NK-92 (cell line): ENCODE data around the gene ATP5F1C.
"Not testable (repeated sequence)": the region's sequence is repeated elsewhere in the genome, so short reads cannot be mapped to it uniquely, and the experiment has no call there.

Experiments used
- DNase-seq: peaks from one replicate; lab custom pipeline; 2025; ENCODE audit not compliant: unreplicated experiment; lab: John Stamatoyannopoulos, UW

Gene ATP5F1C

DNA sequence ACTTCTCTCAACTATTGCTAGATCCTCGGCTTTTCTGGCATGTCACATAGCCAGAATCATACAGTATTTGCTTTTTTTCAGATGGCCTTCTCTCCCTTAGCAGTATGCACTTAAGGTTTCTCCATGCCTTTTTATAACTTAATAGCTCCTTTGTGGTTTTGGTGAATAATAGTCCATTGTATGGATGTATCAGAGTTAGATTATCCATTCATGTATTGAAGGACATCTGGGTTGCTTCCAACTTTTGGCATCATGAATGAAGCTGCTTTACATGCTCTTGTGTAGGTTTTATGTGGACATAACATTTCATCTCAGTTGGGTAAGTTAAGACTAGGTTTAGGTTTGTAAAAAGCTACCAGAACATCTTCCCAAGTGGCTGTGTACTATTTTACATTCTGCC lies 4.6 kb downstream of the ATP5F1C start:
- no peak for DNase-seq

DNA sequence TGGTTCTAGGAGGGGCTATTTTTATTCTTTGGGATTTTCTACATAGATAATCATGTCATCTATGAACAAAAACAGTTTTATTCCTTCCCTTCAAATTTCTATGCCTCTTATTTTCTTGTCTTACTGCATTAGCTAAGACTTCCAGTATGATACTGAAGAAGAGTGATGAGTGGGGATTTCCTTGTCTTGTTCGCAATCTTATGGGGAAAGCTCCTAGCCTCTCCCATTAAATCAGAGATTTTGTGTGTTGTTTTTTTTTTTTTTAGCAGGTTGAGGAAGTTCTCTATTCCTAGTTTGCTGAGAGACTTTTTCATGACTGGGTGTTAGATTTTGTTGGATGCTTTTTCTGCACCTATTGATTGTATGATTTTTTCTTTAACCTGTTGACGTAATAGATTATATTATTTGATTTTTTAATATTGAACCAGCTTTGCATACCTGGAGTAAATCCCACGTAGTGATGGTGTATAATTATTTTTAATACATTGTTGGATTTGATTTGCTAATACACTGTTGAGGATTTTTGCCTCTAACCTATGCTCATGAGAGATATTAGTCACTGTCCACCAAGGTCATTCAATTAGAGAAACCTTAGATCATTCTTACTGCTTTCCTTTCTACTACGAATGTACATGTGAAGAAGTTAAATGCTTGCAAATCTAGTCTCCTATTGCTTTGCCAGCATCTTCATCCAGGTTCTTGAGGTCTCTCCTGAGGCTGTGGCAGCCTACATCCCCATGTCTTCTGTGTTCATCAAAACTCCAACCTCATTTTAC lies 6.5 kb downstream of the ATP5F1C start:
- no peak for DNase-seq

DNA sequence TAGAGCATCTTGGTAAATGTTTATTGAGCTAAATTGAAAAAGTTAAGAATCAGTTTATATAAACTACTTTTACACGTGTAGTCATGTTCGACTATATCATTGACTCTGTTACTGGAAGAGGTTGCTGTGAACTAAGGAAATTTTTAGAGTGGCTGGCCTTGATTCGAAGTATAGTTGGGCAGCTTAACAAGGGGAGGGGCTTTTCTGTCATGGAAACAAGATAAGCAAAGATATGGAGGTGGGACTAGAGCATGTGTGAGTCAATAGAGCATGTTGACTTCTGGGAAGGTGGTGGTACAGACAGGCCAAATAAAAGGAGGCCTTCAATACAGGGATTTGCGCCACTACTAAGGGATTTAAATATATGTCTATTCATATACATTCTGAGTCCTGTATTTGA lies 7.6 kb downstream of the ATP5F1C start:
- no peak for DNase-seq

DNA sequence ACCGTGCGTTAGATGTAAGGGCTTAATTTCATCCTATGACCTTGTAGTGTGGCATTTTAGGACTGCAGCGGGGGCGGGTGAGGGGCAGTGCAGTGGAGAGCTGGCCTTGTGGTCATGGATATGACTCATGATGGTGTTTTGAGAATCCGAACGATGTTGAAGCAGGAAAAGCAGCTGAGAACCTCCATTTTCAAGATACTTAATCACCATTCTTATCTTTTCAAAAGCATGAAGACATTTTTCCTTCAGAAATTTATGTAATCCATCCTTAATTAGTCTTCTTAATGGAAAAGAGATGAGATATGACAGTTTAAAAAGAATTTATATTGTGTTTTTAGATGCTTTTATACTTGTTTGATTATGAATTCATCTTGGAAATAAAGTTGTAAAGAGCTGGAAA lies 9.6 kb downstream of the ATP5F1C start:
- DNase-seq = no peak

DNA sequence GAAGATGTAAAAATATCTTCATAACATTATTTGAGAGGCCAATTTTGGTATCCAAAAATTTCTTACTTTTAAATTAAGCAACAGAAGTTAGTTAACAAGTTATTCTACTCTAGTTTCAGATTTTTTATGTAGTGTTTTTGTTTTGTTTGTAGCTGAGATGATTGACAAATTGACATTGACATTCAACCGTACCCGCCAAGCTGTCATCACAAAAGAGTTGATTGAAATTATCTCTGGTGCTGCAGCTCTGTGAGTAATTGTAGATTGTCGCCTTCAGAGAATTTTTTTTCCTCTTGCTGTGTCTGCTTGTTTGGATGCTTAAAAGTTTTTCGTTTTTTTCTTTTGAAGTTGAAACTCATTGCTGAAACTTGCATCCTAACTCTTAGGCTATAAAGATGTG lies 14.6 kb downstream of the ATP5F1C start:
- DNase-seq = no peak

DNA sequence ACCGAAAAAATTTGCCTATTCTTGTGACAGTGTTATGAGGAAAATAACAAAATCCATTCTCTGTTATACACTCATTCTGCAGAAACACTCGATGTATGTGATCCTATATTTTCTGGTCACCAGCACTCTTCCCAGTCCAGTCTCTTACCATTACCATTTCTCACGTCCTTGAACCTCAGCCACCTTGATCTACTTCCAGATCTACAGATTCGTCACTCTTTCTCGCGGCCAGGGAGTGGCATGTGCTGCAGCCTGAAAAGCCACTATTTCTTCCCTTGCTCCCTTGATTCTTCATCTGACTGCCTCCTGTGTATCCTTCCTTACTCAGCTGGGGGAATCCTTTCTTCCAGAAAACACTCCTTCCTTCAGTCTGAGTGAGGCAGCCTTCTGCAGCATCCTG lies 16.2 kb downstream of the ATP5F1C start:
- no peak for DNase-seq

DNA sequence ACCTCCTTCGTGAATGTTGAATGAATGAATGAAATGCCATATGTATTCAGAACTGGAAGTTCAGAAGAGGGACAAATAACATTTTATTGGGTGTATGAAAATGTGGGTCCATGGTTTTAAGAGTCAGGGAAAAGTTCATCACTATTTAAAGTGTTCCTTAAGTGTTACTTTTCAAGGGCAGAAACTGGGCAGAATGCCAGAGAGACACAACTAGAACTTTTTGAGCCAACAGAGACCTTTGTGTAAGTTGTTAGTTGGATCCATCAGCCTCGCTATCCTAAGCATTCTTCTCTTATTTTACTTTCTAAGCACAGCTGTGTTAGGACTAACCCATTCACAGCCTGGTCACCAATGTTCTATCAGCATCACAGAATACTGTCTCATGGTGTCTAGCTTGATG lies 16.8 kb downstream of the ATP5F1C start:
- no peak for DNase-seq

DNA sequence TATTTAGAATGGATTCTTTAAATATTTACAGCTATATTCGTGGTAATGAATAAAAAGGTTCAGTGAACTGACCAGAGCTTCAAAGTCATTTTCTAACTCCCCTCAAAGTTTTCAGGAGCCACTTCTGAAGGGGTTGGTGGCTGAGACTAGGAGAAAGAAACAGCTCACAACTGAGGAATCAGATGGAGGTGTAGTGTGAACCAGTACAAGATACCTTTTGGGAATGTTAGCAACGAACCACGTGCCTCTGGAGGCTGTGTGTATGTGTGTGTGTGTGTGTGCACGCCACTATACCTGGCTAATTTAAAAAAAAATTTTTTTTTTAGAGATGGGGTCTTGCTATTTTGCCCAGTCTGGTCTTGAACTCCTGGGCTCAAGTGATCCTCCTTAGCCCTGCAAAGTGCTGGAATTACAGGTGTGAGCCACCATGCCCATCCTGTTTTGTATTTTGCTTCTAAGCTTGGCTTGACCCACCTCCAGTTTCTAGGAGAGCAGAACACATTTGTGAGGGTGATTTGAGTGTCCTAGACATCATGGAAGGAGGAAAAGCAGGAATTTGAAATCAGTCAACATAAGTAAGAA lies 20.8 kb downstream of the ATP5F1C start:
- no peak for DNase-seq

DNA sequence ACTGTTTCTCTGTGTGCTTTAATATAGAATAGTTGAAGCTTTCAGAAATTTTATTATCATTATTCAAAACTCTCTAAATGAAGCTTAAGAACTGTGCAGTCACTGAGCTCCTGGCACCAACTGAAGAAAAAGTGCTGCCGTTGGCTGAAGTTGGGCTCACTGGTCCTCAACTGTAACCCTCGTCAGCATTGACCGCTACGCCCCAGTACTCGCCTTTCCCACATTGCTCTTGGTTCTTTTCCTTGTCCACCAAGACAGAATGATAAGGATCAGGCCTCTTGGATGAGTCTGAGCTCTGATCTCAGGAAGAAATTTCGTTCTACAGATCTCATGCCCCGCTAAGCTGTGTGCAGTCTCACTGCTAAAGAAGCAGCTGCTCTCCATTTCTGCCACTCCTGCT lies 22.5 kb downstream of the ATP5F1C start:
- no peak for DNase-seq

- no peak for DNase-seq
Measured at GRCh38 chr10:7811000-7811399, 23.0 kb downstream of the ATP5F1C start.

- DNase-seq = not testable (repeated sequence)
Measured at GRCh38 chr10:7811743-7812142, 23.8 kb downstream of the ATP5F1C start.

GRCh38 chr10:7813481-7813880 lies 25.5 kb downstream of the ATP5F1C start:
- no peak for DNase-seq

DNA sequence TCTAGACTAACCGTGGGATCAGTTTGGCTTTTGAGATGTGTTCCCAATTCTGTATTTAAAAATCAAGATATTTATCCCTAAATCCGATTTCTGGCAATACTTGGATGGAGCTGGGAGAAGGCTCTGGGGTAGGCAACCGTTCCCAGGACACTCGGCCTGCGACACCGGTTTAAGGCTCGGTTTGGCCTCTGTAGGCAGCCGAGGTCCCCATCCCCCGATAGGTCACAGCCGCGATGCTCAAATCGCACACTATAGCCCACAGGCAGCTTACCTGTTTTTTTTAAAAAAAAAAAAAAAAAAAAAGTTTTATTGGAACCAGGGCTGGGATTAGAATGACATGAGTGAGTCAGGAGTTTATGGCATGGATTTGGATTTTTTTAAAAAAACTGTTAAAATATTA lies 29.6 kb downstream of the ATP5F1C start:
- no peak for DNase-seq

DNA sequence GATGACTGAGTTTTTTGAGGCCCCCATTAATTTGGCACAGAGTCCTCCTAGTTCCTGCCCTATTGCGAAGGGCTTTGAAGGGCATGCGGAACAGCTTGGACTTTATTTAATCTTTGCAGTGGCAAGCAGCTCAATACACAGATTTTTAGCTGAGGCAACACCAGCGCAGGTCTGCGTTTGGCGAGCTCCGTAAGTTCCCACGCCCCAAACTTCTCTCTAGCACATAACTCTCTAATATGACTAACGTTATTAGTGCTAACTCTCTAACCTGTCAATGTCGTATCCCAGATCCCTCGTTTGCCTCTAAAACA lies 30.0 kb downstream of the ATP5F1C start:
- no peak for DNase-seq

DNA sequence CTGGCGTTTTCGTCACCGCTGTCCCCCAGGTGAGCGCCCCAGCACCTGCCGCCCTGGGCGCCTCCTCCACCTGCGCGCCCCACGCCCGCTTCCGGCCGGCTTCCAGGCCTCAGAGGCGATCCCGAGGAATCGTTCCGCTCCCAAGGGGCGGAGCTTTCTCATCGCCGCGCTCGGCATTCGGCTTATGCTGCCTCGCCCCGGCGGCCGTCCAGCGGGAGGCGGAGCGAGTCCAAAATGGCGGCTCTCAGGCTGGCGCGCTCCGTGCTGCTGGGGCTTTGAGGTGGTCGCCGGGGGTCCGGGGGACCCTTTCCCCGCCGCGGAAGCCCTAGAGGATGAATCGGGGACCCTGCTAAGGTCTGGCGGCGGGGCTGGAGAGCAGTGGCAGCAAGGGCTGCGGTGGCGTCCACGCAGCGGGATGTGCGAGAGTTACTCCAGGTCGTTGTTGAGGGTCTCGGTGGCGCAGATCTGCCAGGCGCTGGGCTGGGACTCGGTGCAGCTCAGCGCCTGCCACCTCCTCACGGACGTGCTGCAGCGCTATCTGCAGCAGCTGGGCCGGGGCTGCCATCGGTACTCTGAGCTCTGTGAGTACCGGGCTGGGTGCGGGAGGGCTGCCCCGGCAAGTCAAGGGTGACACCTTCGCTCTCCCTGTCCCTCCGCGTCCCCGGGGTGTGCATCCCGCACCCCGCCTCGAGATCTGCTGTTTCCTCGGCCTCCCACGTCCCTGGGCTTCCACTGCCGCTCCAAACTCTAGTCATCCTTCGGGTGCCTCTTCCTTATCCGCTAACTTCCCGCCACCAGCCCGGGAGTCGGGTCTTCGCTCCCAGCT lies 30.5 kb downstream of the ATP5F1C start, which contains the start of gene TAF3:
TAF3 (plus strand) TSS at position 211 of the 826 bp plus-strand sequence; CDS start at position 416, 205 bp downstream.
- peak; percentile 14 for DNase-seq

DNA sequence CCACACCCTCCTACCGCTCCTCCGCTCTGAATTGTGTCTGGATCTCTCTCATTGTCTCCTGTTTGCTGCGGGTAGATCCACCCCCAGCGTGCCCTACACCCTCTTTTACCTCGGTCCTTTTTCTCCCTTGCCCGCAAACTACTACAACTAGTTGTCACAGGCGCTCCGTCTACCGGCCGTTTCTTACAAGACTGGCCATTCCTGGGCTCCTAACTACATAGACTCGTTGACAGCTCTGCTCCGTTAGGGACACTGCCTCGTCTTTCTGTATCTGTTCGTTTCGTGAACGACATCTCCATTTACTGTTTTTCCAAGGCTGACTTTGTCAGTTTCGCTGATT lies 31.1 kb downstream of the ATP5F1C start:
- no peak for DNase-seq

GRCh38 chr10:7824251-7824650 lies 36.3 kb downstream of the ATP5F1C start:
- no peak for DNase-seq

DNA sequence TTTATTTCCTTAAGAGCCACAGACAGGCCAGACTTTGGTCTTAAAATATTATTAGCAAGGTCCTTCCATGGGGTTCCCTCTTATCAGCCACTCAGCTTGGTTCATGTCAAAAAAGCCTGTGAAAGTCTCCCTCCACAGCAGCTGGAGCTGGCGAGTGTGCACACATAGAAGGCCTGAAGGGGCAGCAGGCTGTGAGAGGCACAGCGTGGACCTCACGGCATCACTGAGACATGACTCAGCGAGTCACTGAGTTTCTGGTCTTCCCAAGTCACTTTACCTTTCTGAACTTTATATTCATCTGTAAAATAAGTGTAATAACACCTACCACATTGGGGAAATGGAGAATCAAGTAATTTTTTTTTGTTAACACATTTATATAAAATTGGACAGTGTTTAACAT lies 39.0 kb downstream of the ATP5F1C start:
- no peak for DNase-seq

GRCh38 chr10:7829289-7829834 lies 41.4 kb downstream of the ATP5F1C start:
- DNase-seq = no peak

- no peak for DNase-seq
Measured at GRCh38 chr10:7832060-7832459, 44.1 kb downstream of the ATP5F1C start.

DNA sequence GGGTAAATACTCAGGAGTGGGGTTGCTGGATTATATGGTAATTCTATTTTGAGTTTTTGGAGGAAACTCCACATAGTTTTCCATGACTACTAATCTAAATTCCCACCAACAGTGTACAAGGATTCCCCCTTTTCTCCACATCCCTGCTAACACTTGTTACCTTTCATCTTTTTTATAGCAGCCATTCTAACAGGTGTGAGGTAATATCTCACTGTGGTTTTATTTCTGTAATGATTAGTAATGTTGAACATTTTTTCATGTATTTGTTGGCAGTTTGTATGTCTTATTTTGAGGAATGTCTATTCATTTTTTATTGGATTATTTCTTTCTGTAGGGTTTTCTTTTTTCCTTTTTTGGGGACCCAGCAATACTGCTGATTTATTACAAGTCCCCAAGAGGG lies 45.2 kb downstream of the ATP5F1C start:
- no peak for DNase-seq

- no peak for DNase-seq
Measured at GRCh38 chr10:7834262-7834661, 46.3 kb downstream of the ATP5F1C start.
